Astrocyte (in vitro differentiated cells and primary cell): ENCODE measurements around the gene CLEC2B. TPM values are rescaled to one million over a fixed set of nuclear protein-coding genes. Genes with fewer than 3 reads are reported as not detected.

Experiments
- DNase-seq: peaks from one replicate; pipeline ENCODE4 v3.0.0-alpha.2; 2010; ENCODE audit warnings: low read depth
- FAIRE-seq: peaks from 2 replicates; lab custom pipeline; 2011; peaks lifted over from hg19 to GRCh38; lab: Jason Lieb, UNC
- H2AFZ ChIP-seq: 2 replicates; pipeline ENCODE4 v1.6.0; 2012; ENCODE audit warnings: low read depth, low read length, inconsistent platforms
- H3K27ac ChIP-seq: 2 replicates; pipeline ENCODE4 v1.5.1; 2011; ENCODE audit warnings: low read depth, low read length, inconsistent platforms
- H3K27me3 ChIP-seq: 2 replicates; pipeline ENCODE4 v1.6.0; 2011; ENCODE audit warnings: low read length, inconsistent platforms; ENCODE audit not compliant: insufficient read depth
- H3K36me3 ChIP-seq: 2 replicates; pipeline ENCODE4 v1.5.1; 2011; ENCODE audit warnings: low read length, inconsistent platforms; ENCODE audit not compliant: insufficient read depth
- H3K4me1 ChIP-seq: 2 replicates; pipeline ENCODE4 v1.5.1; 2011; ENCODE audit warnings: low read length, inconsistent platforms; ENCODE audit not compliant: insufficient read depth
- H3K4me2 ChIP-seq: 2 replicates; pipeline ENCODE4 v1.6.0; 2012; ENCODE audit warnings: low read length, inconsistent platforms
- H3K4me3 ChIP-seq: 2 replicates; pipeline ENCODE4 v1.5.1; 2011; ENCODE audit warnings: low read depth, mild to moderate bottlenecking, low read length, inconsistent platforms; ENCODE audit not compliant: insufficient read depth
- H3K79me2 ChIP-seq: 2 replicates; pipeline ENCODE4 v1.6.0; 2012; ENCODE audit warnings: mild to moderate bottlenecking, low read length, inconsistent platforms; ENCODE audit not compliant: insufficient read depth
- H3K9ac ChIP-seq: 2 replicates; pipeline ENCODE4 v1.6.0; 2012; ENCODE audit warnings: mild to moderate bottlenecking, low read length, inconsistent platforms
- H3K9me3 ChIP-seq: 2 replicates; pipeline ENCODE4 v1.5.1; 2012; ENCODE audit warnings: low read depth, mild to moderate bottlenecking, low read length, inconsistent platforms; ENCODE audit not compliant: insufficient read depth
- H4K20me1 ChIP-seq: 2 replicates; pipeline ENCODE4 v1.6.0; 2012; ENCODE audit warnings: low read length, inconsistent platforms; ENCODE audit not compliant: insufficient read depth
- H3K27ac Mint-ChIP-seq: one replicate; pipeline ENCODE4 v1.8.0; 2021; ENCODE audit warnings: mild to moderate bottlenecking, mixed read lengths; ENCODE audit not compliant: unreplicated experiment
- H3K27me3 Mint-ChIP-seq: one replicate; pipeline ENCODE4 v1.8.0; 2021; ENCODE audit warnings: low read depth, mixed read lengths; ENCODE audit not compliant: unreplicated experiment
- H3K36me3 Mint-ChIP-seq: one replicate; pipeline ENCODE4 v1.8.0; 2021; ENCODE audit warnings: low read depth, mixed read lengths; ENCODE audit not compliant: unreplicated experiment
- H3K4me1 Mint-ChIP-seq: one replicate; pipeline ENCODE4 v1.8.0; 2021; ENCODE audit warnings: low read depth, mixed read lengths; ENCODE audit not compliant: unreplicated experiment
- H3K4me3 Mint-ChIP-seq: one replicate; pipeline ENCODE4 v1.8.0; 2021; ENCODE audit warnings: mild to moderate bottlenecking, moderate library complexity, mixed read lengths; ENCODE audit not compliant: unreplicated experiment
- H3K9me3 Mint-ChIP-seq: one replicate; pipeline ENCODE4 v1.8.0; 2021; ENCODE audit warnings: mild to moderate bottlenecking, mixed read lengths; ENCODE audit not compliant: unreplicated experiment
- CTCF ChIP-seq: IDR thresholded peaks from 2 replicates; pipeline ENCODE4 v1.5.1; 2011; ENCODE audit warnings: low read depth, mild to moderate bottlenecking, inconsistent platforms, low read length, moderate library complexity; ENCODE audit not compliant: insufficient read depth
- EZH2 ChIP-seq: IDR thresholded peaks from 2 replicates; pipeline ENCODE4 v1.6.1; 2012; ENCODE audit warnings: mild to moderate bottlenecking, low read length, inconsistent platforms; ENCODE audit not compliant: insufficient read depth
- total RNA-seq: library from RNA; stranded (reverse); gene quantifications from 2 replicates; pipeline ENCODE4 v1.2.1, GENCODE V29; 2021

The CLEC2B gene
- total RNA-seq, 1 donor from 2014 or later, result not detected

GRCh38 chr12:9900930-9901329, 31.8 kb upstream of the CLEC2B start:
- FAIRE-seq (no peak), DNase-seq (no peak)
- TF ChIP-seq CTCF, result no peak
- no peak for TF ChIP-seq EZH2
- Mint-ChIP-seq H3K4me1 (no peaks in the 10 kb centered on the region), H3K27ac (no peak overlapping the region), H3K36me3 (no peaks in the 10 kb centered on the region), H3K9me3 (peaks cover 5% of the 10 kb centered on the region), H3K27me3 (no peaks in the 10 kb centered on the region), H3K4me3 (no peak overlapping the region)
- Histone ChIP-seq H3K4me1 (no peaks in the 10 kb centered on the region), H4K20me1 (no peaks in the 10 kb centered on the region), H3K4me2 (no peak overlapping the region), H3K9ac (no peak overlapping the region), H3K36me3 (no peaks in the 10 kb centered on the region), H3K27ac (no peak overlapping the region), H2AFZ (no peak overlapping the region), H3K27me3 (no peaks in the 10 kb centered on the region), H3K4me3 (no peak overlapping the region), H3K9me3 (no peaks in the 10 kb centered on the region), H3K79me2 (no peaks in the 10 kb centered on the region)

- H3K4me3 ChIP-seq, result no peak overlapping the region
- no peaks in the 10 kb centered on the region for H3K27me3 Mint-ChIP-seq
- FAIRE-seq (no peak), DNase-seq (no peak)
- H3K4me1 ChIP-seq, result no peaks in the 10 kb centered on the region
- no peaks in the 10 kb centered on the region for H3K36me3 ChIP-seq
- H3K27me3 ChIP-seq, result no peaks in the 10 kb centered on the region
- H3K9ac ChIP-seq, result no peak overlapping the region
- no peak overlapping the region for H3K4me3 Mint-ChIP-seq
- H3K9me3 ChIP-seq, result no peaks in the 10 kb centered on the region
- H3K4me1 Mint-ChIP-seq, result no peaks in the 10 kb centered on the region
- H3K9me3 Mint-ChIP-seq, result no peaks in the 10 kb centered on the region
- no peak overlapping the region for H3K27ac ChIP-seq
- H3K27ac Mint-ChIP-seq, result peak overlapping the region; percentile 34
- no peaks in the 10 kb centered on the region for H4K20me1 ChIP-seq
- TF ChIP-seq CTCF, result no peak
- TF ChIP-seq EZH2, result no peak
- H3K36me3 Mint-ChIP-seq, result no peaks in the 10 kb centered on the region
- H3K4me2 ChIP-seq, result no peak overlapping the region
- H3K79me2 ChIP-seq, result no peaks in the 10 kb centered on the region
- H2AFZ ChIP-seq, result no peak overlapping the region
Observed at GRCh38 chr12:9899209-9899608, 30.1 kb upstream of the CLEC2B start.

GRCh38 chr12:9897535-9897934, 28.4 kb upstream of the CLEC2B start:
- H3K27me3 Mint-ChIP-seq, result no peaks in the 10 kb centered on the region
- no peaks in the 10 kb centered on the region for H3K9me3 Mint-ChIP-seq
- FAIRE-seq (no peak), DNase-seq (no peak)
- no peak overlapping the region for H3K27ac ChIP-seq
- TF ChIP-seq EZH2 (no peak), CTCF (no peak)
- H4K20me1 ChIP-seq, result no peaks in the 10 kb centered on the region
- H3K4me2 ChIP-seq, result no peak overlapping the region
- H3K9ac ChIP-seq, result no peak overlapping the region
- H3K79me2 ChIP-seq, result no peaks in the 10 kb centered on the region
- no peaks in the 10 kb centered on the region for H3K36me3 Mint-ChIP-seq
- no peaks in the 10 kb centered on the region for H3K4me1 Mint-ChIP-seq
- no peaks in the 10 kb centered on the region for H3K9me3 ChIP-seq
- no peak overlapping the region for H2AFZ ChIP-seq
- H3K27me3 ChIP-seq, result no peaks in the 10 kb centered on the region
- no peak overlapping the region for H3K4me3 Mint-ChIP-seq
- no peaks in the 10 kb centered on the region for H3K36me3 ChIP-seq
- H3K27ac Mint-ChIP-seq, result no peak overlapping the region
- H3K4me1 ChIP-seq, result no peaks in the 10 kb centered on the region
- H3K4me3 ChIP-seq, result no peak overlapping the region
